ENCODE results near the gene SPOCK2. TPM values are rescaled to one million over a fixed set of nuclear protein-coding genes. Genes with fewer than 3 reads are reported as not detected.

The SPOCK2 gene
- total RNA-seq, 1 experiment from 2014 or later, result 1.8 TPM

DNA sequence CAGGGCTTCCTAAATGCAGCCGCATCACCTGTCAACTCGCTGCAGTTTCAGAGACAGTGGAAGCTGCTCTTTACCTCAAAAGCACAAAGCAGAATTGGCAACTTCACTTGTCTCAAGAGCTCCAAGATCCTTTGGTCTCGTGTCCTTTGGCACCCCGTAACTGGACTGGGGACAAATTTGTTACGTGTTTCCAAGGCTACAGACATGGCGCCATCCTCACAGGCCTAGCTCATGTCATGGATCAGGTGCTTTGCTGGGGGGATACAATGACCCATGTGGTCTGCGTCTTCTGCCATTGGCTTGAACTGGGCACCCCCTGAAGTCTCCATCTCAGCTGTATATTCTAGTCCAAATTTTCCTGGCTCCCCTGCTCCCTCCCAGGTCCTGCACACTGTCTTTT is 75.6 kb downstream of the SPOCK2 start:
- H3K4me3 Mint-ChIP-seq, result no peak overlapping the region
- Histone ChIP-seq H3K27me3 (ENCODE audit: insufficient read depth, low read length) (no peaks in the 10 kb centered on the region), H4K8ac (replicated peaks; ENCODE audit: insufficient read length, low read depth, low read length) (no peak overlapping the region), H3K79me2 (ENCODE audit: insufficient read depth, low read length) (no peaks in the 10 kb centered on the region), H3K9me3 (ENCODE audit: control insufficient read depth, low read depth, low read length) (no peaks in the 10 kb centered on the region), H3K14ac (ENCODE audit: insufficient read depth, low read length) (no peak overlapping the region), H2BK5ac (ENCODE audit: insufficient read length, low read length) (no peak overlapping the region), H3K79me1 (ENCODE audit: insufficient read depth, low read depth, low read length, poor library complexity, severe bottlenecking) (no peaks in the 10 kb centered on the region), H2AK5ac (ENCODE audit: insufficient read length, low read length) (no peak overlapping the region), H4K20me1 (ENCODE audit: control insufficient read depth, insufficient read depth, insufficient read length) (no peaks in the 10 kb centered on the region), H2BK12ac (ENCODE audit: insufficient read length, low read depth, low read length) (no peak overlapping the region), H2BK15ac (ENCODE audit: low read depth, low read length) (no peak overlapping the region), H3K18ac (ENCODE audit: insufficient read length, low read depth, low read length) (no peak overlapping the region), H3K23me2 (ENCODE audit: insufficient read length, low read depth, low read length, poor library complexity, severe bottlenecking) (no peaks in the 10 kb centered on the region), H3K56ac (ENCODE audit: insufficient read length, low read depth, low read length) (no peak overlapping the region), H4K91ac (ENCODE audit: insufficient read length, low read depth, low read length) (no peak overlapping the region), H3K23ac (ENCODE audit: insufficient read length, low read depth, low read length) (no peak overlapping the region), H3K27ac (ENCODE audit: insufficient read length, low read depth, low read length) (no peak overlapping the region), H3K9ac (ENCODE audit: extremely low read depth, insufficient read length, low read length) (no peak overlapping the region), H2BK120ac (ENCODE audit: low read depth, low read length, poor library complexity, severe bottlenecking) (no peak overlapping the region), H4K5ac (ENCODE audit: insufficient read length, low read depth, low read length) (no peak overlapping the region), H3K4me1 (ENCODE audit: insufficient read depth, low read length) (no peaks in the 10 kb centered on the region), H2AFZ (ENCODE audit: low read length) (no peak overlapping the region), H3K4me2 (ENCODE audit: insufficient read depth, insufficient read length, low read length) (no peak overlapping the region), H3K4ac (ENCODE audit: low read depth, low read length) (no peak overlapping the region), H2BK20ac (ENCODE audit: low read depth, low read length, poor library complexity, severe bottlenecking) (no peak overlapping the region), H3T11ph (ENCODE audit: low read length) (no peak overlapping the region)
- TF ChIP-seq, protein P1, sequence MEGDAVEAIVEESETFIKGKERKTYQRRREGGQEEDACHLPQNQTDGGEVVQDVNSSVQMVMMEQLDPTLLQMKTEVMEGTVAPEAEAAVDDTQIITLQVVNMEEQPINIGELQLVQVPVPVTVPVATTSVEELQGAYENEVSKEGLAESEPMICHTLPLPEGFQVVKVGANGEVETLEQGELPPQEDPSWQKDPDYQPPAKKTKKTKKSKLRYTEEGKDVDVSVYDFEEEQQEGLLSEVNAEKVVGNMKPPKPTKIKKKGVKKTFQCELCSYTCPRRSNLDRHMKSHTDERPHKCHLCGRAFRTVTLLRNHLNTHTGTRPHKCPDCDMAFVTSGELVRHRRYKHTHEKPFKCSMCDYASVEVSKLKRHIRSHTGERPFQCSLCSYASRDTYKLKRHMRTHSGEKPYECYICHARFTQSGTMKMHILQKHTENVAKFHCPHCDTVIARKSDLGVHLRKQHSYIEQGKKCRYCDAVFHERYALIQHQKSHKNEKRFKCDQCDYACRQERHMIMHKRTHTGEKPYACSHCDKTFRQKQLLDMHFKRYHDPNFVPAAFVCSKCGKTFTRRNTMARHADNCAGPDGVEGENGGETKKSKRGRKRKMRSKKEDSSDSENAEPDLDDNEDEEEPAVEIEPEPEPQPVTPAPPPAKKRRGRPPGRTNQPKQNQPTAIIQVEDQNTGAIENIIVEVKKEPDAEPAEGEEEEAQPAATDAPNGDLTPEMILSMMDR (conservative IDR thresholded peaks at IDR 0.05), result no peak
- H3K4me1 Mint-ChIP-seq, result peaks cover 0 to 10% of the 10 kb centered on the region in 2 experiments
- no peaks in the 10 kb centered on the region for H3K9me3 Mint-ChIP-seq
- H3K36me3 Mint-ChIP-seq (ENCODE audit: insufficient read depth in 1 of 3, low read depth in 3 of 3), result peaks cover 0 to 8% (median 2%) of the 10 kb centered on the region in 3 experiments; a peak in 2 of 7 replicates
- H3K27ac Mint-ChIP-seq, result no peak overlapping the region
- DNase-seq, result no peak
- no peaks in the 10 kb centered on the region; the same call in 1 of the 2 replicates for H3K27me3 Mint-ChIP-seq (ENCODE audit: low read depth)
- WGBS (ENCODE audit: extremely low coverage, insufficient read length, low lambda C conversion rate), result no CpG with 5 or more reads among the region's 7 CpGs
